Glutamatergic neuron (in vitro differentiated cells): Measurements from ENCODE around the gene AANAT. TPM values are rescaled to one million over a fixed set of nuclear protein-coding genes. Genes with fewer than 3 reads are reported as not detected.

Source experiments
- DNase-seq: peaks from one replicate; pipeline ENCODE4 v3.0.0; 2022
- H3K27ac Mint-ChIP-seq: one replicate; pipeline ENCODE4 v1.8.0; 2020; ENCODE audit warnings: mild to moderate bottlenecking, mixed read lengths, inconsistent platforms; ENCODE audit not compliant: unreplicated experiment
- H3K27me3 Mint-ChIP-seq: one replicate; pipeline ENCODE4 v1.8.0; 2020; ENCODE audit warnings: mild to moderate bottlenecking, moderate library complexity, mixed read lengths, inconsistent platforms; ENCODE audit not compliant: unreplicated experiment
- H3K36me3 Mint-ChIP-seq: one replicate; pipeline ENCODE4 v1.8.0; 2020; ENCODE audit warnings: mild to moderate bottlenecking, mixed read lengths, inconsistent platforms; ENCODE audit not compliant: unreplicated experiment
- H3K4me1 Mint-ChIP-seq: one replicate; pipeline ENCODE4 v1.8.0; 2020; ENCODE audit warnings: mild to moderate bottlenecking, low read depth, mixed read lengths, inconsistent platforms; ENCODE audit not compliant: unreplicated experiment
- H3K4me3 Mint-ChIP-seq: one replicate; pipeline ENCODE4 v1.8.0; 2020; ENCODE audit warnings: mild to moderate bottlenecking, mixed read lengths, inconsistent platforms; ENCODE audit not compliant: unreplicated experiment
- H3K9me3 Mint-ChIP-seq: one replicate; pipeline ENCODE4 v1.8.0; 2020; ENCODE audit warnings: mild to moderate bottlenecking, moderate library complexity, mixed read lengths, inconsistent platforms; ENCODE audit not compliant: unreplicated experiment
- long read RNA-seq: library from polyadenylated mRNA; unstranded; transcript quantifications from one replicate; pipeline ENCODE4 v2.0.0, GENCODE V29; 2020; ENCODE audit not compliant: unreplicated experiment
- total RNA-seq: library from RNA; stranded (reverse); fragmentation: NEBNext Ultra II Directional; extraction: Animal tissue kit (Norgen Biotek cat#: 25700); gene quantifications from one replicate; pipeline ENCODE4 v1.2.1, GENCODE V29; 2021; ENCODE audit not compliant: unreplicated experiment
- TF ChIP-seq, protein P1 (sequence below): fragments of 200-600 bp; sonication (generic); IDR thresholded peaks from one replicate; pipeline ENCODE4 v1.5.0; 2021; ENCODE audit not compliant: partially characterized antibody, unreplicated experiment

The AANAT gene
- total RNA-seq = 0.39 TPM
- long read RNA-seq = 0 reads

GRCh38 chr17:76467366-76467765 is at the start of gene AANAT:
Gene AANAT, plus strand, starts transcription at chr17:76467603. Its CDS starts 1,144 bp downstream, at chr17:76468747.
- H3K27ac Mint-ChIP-seq = no peak within 1 kb of the TSS
- H3K36me3 Mint-ChIP-seq = no peaks in the 10 kb centered on the region
- DNase-seq = peak; percentile 58
- H3K9me3 Mint-ChIP-seq = peaks cover 2% of the 10 kb centered on the region
- H3K4me1 Mint-ChIP-seq = peaks cover 12% of the 10 kb centered on the region
- no peak within 1 kb of the TSS for H3K4me3 Mint-ChIP-seq
- TF ChIP-seq, protein P1, sequence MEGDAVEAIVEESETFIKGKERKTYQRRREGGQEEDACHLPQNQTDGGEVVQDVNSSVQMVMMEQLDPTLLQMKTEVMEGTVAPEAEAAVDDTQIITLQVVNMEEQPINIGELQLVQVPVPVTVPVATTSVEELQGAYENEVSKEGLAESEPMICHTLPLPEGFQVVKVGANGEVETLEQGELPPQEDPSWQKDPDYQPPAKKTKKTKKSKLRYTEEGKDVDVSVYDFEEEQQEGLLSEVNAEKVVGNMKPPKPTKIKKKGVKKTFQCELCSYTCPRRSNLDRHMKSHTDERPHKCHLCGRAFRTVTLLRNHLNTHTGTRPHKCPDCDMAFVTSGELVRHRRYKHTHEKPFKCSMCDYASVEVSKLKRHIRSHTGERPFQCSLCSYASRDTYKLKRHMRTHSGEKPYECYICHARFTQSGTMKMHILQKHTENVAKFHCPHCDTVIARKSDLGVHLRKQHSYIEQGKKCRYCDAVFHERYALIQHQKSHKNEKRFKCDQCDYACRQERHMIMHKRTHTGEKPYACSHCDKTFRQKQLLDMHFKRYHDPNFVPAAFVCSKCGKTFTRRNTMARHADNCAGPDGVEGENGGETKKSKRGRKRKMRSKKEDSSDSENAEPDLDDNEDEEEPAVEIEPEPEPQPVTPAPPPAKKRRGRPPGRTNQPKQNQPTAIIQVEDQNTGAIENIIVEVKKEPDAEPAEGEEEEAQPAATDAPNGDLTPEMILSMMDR = no peak
- H3K27me3 Mint-ChIP-seq = peaks cover 7% of the 10 kb centered on the region

GRCh38 chr17:76419576-76420260 is 47.7 kb upstream of the AANAT start:
- DNase-seq = no peak
- Mint-ChIP-seq H3K27ac (peak overlapping the region; percentile 81), H3K27me3 (no peaks in the 10 kb centered on the region), H3K4me1 (peaks cover 37% of the 10 kb centered on the region), H3K36me3 (no peaks in the 10 kb centered on the region), H3K4me3 (no peak overlapping the region), H3K9me3 (peaks cover 7% of the 10 kb centered on the region)
- TF ChIP-seq, protein P1 = no peak

DNA sequence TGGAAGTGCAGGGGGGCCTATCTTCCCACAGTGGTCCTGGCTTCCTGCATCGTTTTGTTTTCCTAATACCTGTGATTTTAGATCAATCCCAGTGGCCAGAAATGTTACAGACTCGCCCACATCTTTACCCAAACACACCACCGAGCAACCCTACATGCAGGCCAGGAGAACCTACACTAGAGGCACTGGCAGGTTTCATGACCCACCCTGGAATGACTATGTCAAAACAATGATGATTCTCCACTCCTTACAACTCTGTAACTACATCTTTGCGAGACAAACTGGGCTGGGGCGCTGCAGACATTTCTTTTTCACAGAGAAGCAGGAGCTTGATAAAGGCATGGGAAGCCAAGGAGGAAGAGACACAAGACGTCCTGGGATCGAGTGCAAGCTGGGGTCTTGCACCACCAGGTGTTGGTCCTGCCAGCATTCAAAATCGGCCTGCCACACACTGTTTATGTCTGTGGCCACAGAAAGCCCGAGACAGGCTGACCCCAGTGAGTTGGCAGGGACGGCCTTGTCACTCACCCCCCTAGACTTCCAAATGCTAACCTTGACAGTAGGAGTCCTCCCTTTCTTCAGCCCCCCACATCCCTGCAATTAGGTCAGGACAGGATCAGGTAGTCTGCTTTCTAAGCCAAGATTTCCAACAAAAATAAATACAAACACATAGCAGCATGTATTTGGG is 46.9 kb upstream of the AANAT start:
- DNase-seq = no peak
- Mint-ChIP-seq H3K27ac (peak overlapping the region; percentile 65), H3K4me1 (peaks cover 30% of the 10 kb centered on the region), H3K27me3 (no peaks in the 10 kb centered on the region), H3K36me3 (no peaks in the 10 kb centered on the region), H3K4me3 (peak overlapping the region; percentile 14), H3K9me3 (peaks cover 7% of the 10 kb centered on the region)
- TF ChIP-seq, protein P1 = no peak

GRCh38 chr17:76421044-76421407 is 46.4 kb upstream of the AANAT start:
- H3K4me1 Mint-ChIP-seq = peaks cover 30% of the 10 kb centered on the region
- no peaks in the 10 kb centered on the region for H3K27me3 Mint-ChIP-seq
- TF ChIP-seq, protein P1 = no peak
- no peaks in the 10 kb centered on the region for H3K36me3 Mint-ChIP-seq
- no peak for DNase-seq
- peaks cover 7% of the 10 kb centered on the region for H3K9me3 Mint-ChIP-seq
- no peak overlapping the region for H3K4me3 Mint-ChIP-seq
- H3K27ac Mint-ChIP-seq = peak overlapping the region; percentile 62

DNA sequence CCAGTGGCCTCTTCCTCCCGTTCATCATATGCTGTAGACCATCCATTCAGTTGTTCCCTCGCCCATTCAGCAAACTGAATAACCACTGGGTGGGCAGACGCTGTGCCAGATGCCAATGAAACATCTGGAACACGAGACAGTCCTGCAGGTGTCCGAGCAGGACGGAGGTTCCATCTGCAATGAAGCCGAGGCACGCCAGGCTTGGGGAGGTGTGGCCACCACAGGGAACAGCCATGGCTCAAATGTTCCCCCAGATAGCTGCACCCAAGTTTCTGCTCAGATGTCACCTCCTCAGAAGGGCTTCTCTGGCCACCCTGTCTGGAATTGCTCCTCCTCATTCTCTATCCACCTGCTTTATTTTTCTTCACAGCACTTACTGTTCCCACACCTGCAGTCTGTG is 45.0 kb upstream of the AANAT start:
- peaks cover 7% of the 10 kb centered on the region for H3K9me3 Mint-ChIP-seq
- peaks cover 28% of the 10 kb centered on the region for H3K4me1 Mint-ChIP-seq
- no peaks in the 10 kb centered on the region for H3K36me3 Mint-ChIP-seq
- TF ChIP-seq, protein P1 = no peak
- no peak for DNase-seq
- peak overlapping the region; percentile 72 for H3K27ac Mint-ChIP-seq
- no peaks in the 10 kb centered on the region for H3K27me3 Mint-ChIP-seq
- no peak overlapping the region for H3K4me3 Mint-ChIP-seq
